ENCODE data around the gene CMIP.

DNA sequence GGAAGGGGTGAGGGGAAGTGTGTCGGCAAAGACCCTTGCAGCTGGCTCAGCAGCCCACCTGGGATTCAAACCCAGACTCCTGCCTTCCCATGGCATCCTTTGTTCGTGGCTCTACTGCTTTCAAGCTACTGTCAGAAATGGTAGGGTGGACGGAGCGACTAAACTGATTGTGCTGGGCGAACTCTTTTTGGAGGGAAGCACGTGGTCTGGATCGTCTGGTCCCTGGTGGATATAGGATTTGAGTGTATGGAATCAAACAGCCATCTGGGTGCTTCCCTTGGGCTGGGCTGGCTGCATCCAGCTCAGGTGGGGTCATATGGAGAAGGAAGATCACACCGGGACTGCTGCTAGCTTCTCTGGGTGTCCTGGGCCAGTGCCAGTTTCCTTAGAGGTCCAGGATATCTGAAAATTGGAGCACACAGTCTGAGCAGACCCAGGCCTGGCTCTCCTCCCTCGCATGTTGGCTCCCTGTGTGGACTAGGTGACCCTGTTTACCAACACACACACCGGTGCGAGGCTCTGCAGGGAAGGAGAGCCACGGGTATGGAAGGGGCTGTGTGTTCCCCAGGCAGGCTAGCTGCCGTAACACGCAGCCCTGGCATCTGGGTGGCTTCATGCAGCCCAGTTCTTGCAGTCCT is 8.6 kb downstream of the CMIP start:
- TF ChIP-seq, protein P1, sequence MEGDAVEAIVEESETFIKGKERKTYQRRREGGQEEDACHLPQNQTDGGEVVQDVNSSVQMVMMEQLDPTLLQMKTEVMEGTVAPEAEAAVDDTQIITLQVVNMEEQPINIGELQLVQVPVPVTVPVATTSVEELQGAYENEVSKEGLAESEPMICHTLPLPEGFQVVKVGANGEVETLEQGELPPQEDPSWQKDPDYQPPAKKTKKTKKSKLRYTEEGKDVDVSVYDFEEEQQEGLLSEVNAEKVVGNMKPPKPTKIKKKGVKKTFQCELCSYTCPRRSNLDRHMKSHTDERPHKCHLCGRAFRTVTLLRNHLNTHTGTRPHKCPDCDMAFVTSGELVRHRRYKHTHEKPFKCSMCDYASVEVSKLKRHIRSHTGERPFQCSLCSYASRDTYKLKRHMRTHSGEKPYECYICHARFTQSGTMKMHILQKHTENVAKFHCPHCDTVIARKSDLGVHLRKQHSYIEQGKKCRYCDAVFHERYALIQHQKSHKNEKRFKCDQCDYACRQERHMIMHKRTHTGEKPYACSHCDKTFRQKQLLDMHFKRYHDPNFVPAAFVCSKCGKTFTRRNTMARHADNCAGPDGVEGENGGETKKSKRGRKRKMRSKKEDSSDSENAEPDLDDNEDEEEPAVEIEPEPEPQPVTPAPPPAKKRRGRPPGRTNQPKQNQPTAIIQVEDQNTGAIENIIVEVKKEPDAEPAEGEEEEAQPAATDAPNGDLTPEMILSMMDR (IDR thresholded peaks at IDR 0.05), result no peak
- TF ChIP-seq POLR2A (IDR thresholded peaks at IDR 0.05), result no peak

Measured in thyroid gland (tissue), 4 donors.